HL-60 (cell line): ENCODE data around the gene TMEM258.
A peak's percentile ranks its signal among the peaks of the same experiment; 100 is the strongest.

ENCODE experiments used
- DNase-seq, 2 experiments: peaks; one replicate each; pipeline ENCODE4 v3.0.0-alpha.2; 2010 to 2020; ENCODE audit warnings: low read depth in 1 of 2, low spot score in 1 of 2
- H3K27ac ChIP-seq: fragments of 250-450 bp; sonication (Bioruptor Pico); replicated peaks from 2 replicates; pipeline ENCODE4 v1.5.1; 2020; ENCODE audit warnings: mild to moderate bottlenecking, moderate library complexity
- H3K27me3 ChIP-seq: fragments of 250-450 bp; sonication (Bioruptor Pico); 2 replicates; pipeline ENCODE4 v1.5.1; 2021; ENCODE audit warnings: mild to moderate bottlenecking, moderate library complexity; ENCODE audit not compliant: insufficient read depth, poor library complexity, severe bottlenecking
- H3K4me3 ChIP-seq: replicated peaks from 2 replicates; pipeline ENCODE4 v1.5.1; 2011; ENCODE audit warnings: mild to moderate bottlenecking, control low read depth, low read length; ENCODE audit not compliant: insufficient read depth
- CTCF ChIP-seq: IDR thresholded peaks from one replicate; pipeline ENCODE4 v1.5.1; 2011; ENCODE audit warnings: low read length, control low read depth, inconsistent platforms; ENCODE audit not compliant: insufficient read depth
- GABPA ChIP-seq: IDR thresholded peaks from 2 replicates; pipeline ENCODE4 v1.6.1; 2012; ENCODE audit warnings: low read depth
- POLR2AphosphoS5 ChIP-seq: IDR thresholded peaks from 2 replicates; pipeline ENCODE4 v1.6.1; 2012; ENCODE audit warnings: low read depth
- SPI1 ChIP-seq: IDR thresholded peaks from 2 replicates; pipeline ENCODE4 v1.6.1; 2012; ENCODE audit warnings: low read depth, mild to moderate bottlenecking, borderline replicate concordance
- TF ChIP-seq, protein P1 (sequence below): IDR thresholded peaks from 2 replicates; pipeline ENCODE4 v1.6.1; 2012; ENCODE audit warnings: low read depth; ENCODE audit not compliant: insufficient replicate concordance

Gene TMEM258

GRCh38 chr11:61744609-61745156 is 47.7 kb downstream of the TMEM258 start:
- H3K27ac ChIP-seq: no peak overlapping the region
- no peaks in the 10 kb centered on the region for H3K27me3 ChIP-seq
- no peak for TF ChIP-seq POLR2AphosphoS5
- no peak for TF ChIP-seq GABPA
- no peak overlapping the region for H3K4me3 ChIP-seq
- no peak for DNase-seq

DNA sequence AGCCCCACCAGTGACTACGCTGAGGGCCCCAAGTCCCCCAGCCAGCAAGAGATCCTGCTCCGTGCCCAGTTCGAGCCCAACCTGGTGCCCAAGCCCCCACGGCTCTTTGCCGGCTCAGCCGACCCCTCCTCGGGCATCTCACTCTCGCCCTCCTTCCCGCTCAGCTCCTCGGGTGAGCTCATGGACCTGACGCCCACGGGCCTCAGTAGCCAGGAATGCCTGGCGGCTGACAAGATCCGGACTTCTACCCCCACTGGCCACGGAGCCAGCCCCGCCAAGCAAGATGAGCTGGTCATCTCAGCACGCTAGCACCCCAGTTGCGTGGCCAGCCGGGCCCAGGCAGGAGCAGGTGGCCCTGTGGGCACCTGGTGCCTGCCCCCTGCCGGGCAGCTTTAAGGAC is 48.2 kb downstream of the TMEM258 start:
- Histone ChIP-seq H3K27me3 (no peaks in the 10 kb centered on the region), H3K27ac (no peak overlapping the region), H3K4me3 (no peak overlapping the region)
- DNase-seq: no peak
- no peak for TF ChIP-seq GABPA
- TF ChIP-seq SPI1: no peak
- TF ChIP-seq, protein P1, sequence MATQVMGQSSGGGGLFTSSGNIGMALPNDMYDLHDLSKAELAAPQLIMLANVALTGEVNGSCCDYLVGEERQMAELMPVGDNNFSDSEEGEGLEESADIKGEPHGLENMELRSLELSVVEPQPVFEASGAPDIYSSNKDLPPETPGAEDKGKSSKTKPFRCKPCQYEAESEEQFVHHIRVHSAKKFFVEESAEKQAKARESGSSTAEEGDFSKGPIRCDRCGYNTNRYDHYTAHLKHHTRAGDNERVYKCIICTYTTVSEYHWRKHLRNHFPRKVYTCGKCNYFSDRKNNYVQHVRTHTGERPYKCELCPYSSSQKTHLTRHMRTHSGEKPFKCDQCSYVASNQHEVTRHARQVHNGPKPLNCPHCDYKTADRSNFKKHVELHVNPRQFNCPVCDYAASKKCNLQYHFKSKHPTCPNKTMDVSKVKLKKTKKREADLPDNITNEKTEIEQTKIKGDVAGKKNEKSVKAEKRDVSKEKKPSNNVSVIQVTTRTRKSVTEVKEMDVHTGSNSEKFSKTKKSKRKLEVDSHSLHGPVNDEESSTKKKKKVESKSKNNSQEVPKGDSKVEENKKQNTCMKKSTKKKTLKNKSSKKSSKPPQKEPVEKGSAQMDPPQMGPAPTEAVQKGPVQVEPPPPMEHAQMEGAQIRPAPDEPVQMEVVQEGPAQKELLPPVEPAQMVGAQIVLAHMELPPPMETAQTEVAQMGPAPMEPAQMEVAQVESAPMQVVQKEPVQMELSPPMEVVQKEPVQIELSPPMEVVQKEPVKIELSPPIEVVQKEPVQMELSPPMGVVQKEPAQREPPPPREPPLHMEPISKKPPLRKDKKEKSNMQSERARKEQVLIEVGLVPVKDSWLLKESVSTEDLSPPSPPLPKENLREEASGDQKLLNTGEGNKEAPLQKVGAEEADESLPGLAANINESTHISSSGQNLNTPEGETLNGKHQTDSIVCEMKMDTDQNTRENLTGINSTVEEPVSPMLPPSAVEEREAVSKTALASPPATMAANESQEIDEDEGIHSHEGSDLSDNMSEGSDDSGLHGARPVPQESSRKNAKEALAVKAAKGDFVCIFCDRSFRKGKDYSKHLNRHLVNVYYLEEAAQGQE: no peak

- DNase-seq: no peak
- Histone ChIP-seq H3K27me3 (no peaks in the 10 kb centered on the region), H3K27ac (no peak overlapping the region), H3K4me3 (no peak overlapping the region)
- no peak for TF ChIP-seq SPI1
- no peak for TF ChIP-seq POLR2AphosphoS5
- TF ChIP-seq, protein P1: no peak
- TF ChIP-seq CTCF: no peak
- TF ChIP-seq GABPA: no peak
Observed at GRCh38 chr11:61743486-61744095, 48.8 kb downstream of the TMEM258 start.

GRCh38 chr11:61742391-61742790 is 50.0 kb downstream of the TMEM258 start:
- TF ChIP-seq CTCF: no peak
- TF ChIP-seq, protein P1: no peak
- TF ChIP-seq POLR2AphosphoS5: no peak
- TF ChIP-seq SPI1: peak; percentile 39; the same call in 1 of the 2 replicates
- TF ChIP-seq GABPA: no peak
- DNase-seq: peak; percentile 61 to 85
- H3K27me3 ChIP-seq: no peaks in the 10 kb centered on the region
- no peak overlapping the region for H3K27ac ChIP-seq
- H3K4me3 ChIP-seq: no peak overlapping the region
